ENCODE data around the gene PRICKLE4.

PRICKLE4 gene

GRCh38 chr6:41740366-41741162 lies 40.0 kb upstream of the PRICKLE4 start:
- H3K36me3 ChIP-seq (ENCODE audit: insufficient read depth, low read length) = no peaks in the 10 kb centered on the region
- H2AFZ ChIP-seq (ENCODE audit: low read length) = no peak overlapping the region
- no peak overlapping the region for H3K9ac ChIP-seq (ENCODE audit: low read depth, low read length, poor library complexity, severe bottlenecking)
- H3K27me3 ChIP-seq (ENCODE audit: insufficient read depth, low read length, poor library complexity, severe bottlenecking) = no peaks in the 10 kb centered on the region
- no peak for TF ChIP-seq CTCF (conservative IDR thresholded peaks at IDR 0.05; ENCODE audit: low read length)
- no peak for TF ChIP-seq EZH2phosphoT487 (IDR thresholded peaks at IDR 0.05; ENCODE audit: borderline replicate concordance)
- H3K9me2 ChIP-seq (replicated peaks; ENCODE audit: low read depth, low read length) = no peaks in the 10 kb centered on the region
- H3K79me2 ChIP-seq (ENCODE audit: insufficient read depth, low read length) = no peaks in the 10 kb centered on the region
- H3K9me3 ChIP-seq (ENCODE audit: insufficient read depth, low read depth, low read length) = no peaks in the 10 kb centered on the region
- H3F3A ChIP-seq (ENCODE audit: low read depth) = no peaks in the 10 kb centered on the region
- no peak overlapping the region for H3K4me2 ChIP-seq (ENCODE audit: low read depth, low read length, poor library complexity, severe bottlenecking)
- H4K20me1 ChIP-seq (ENCODE audit: insufficient read depth, low read length, poor library complexity, severe bottlenecking) = no peaks in the 10 kb centered on the region
- no peak overlapping the region for H3K4me3 ChIP-seq (ENCODE audit: low read length, poor library complexity, severe bottlenecking)
- H3K4me1 ChIP-seq (ENCODE audit: insufficient read depth, low read length, poor library complexity, severe bottlenecking) = peaks cover 5% of the 10 kb centered on the region

- no peaks in the 10 kb centered on the region for H3F3A ChIP-seq (ENCODE audit: low read depth)
- H3K79me2 ChIP-seq (ENCODE audit: insufficient read depth, low read length) = no peaks in the 10 kb centered on the region
- H3K4me2 ChIP-seq (ENCODE audit: low read depth, low read length, poor library complexity, severe bottlenecking) = no peak overlapping the region
- H4K20me1 ChIP-seq (ENCODE audit: insufficient read depth, low read length, poor library complexity, severe bottlenecking) = no peaks in the 10 kb centered on the region
- H2AFZ ChIP-seq (ENCODE audit: low read length) = no peak overlapping the region
- H3K4me3 ChIP-seq (ENCODE audit: low read length, poor library complexity, severe bottlenecking) = no peak overlapping the region
- H3K36me3 ChIP-seq (ENCODE audit: insufficient read depth, low read length) = no peaks in the 10 kb centered on the region
- no peaks in the 10 kb centered on the region for H3K27me3 ChIP-seq (ENCODE audit: insufficient read depth, low read length, poor library complexity, severe bottlenecking)
- no peaks in the 10 kb centered on the region for H3K4me1 ChIP-seq (ENCODE audit: insufficient read depth, low read length, poor library complexity, severe bottlenecking)
- TF ChIP-seq CTCF (conservative IDR thresholded peaks at IDR 0.05; ENCODE audit: low read length) = no peak
- no peaks in the 10 kb centered on the region for H3K9me3 ChIP-seq (ENCODE audit: insufficient read depth, low read depth, low read length)
- no peak overlapping the region for H3K9ac ChIP-seq (ENCODE audit: low read depth, low read length, poor library complexity, severe bottlenecking)
- no peaks in the 10 kb centered on the region for H3K9me2 ChIP-seq (replicated peaks; ENCODE audit: low read depth, low read length)
Observed at GRCh38 chr6:41741625-41742490, 38.7 kb upstream of the PRICKLE4 start.

GRCh38 chr6:41743406-41744235 lies 37.0 kb upstream of the PRICKLE4 start:
- H3K79me2 ChIP-seq (ENCODE audit: insufficient read depth, low read length) = no peaks in the 10 kb centered on the region
- no peaks in the 10 kb centered on the region for H3K4me1 ChIP-seq (ENCODE audit: insufficient read depth, low read length, poor library complexity, severe bottlenecking)
- no peaks in the 10 kb centered on the region for H3K27me3 ChIP-seq (ENCODE audit: insufficient read depth, low read length, poor library complexity, severe bottlenecking)
- no peak overlapping the region for H3K9ac ChIP-seq (ENCODE audit: low read depth, low read length, poor library complexity, severe bottlenecking)
- no peaks in the 10 kb centered on the region for H3F3A ChIP-seq (ENCODE audit: low read depth)
- no peak overlapping the region for H2AFZ ChIP-seq (ENCODE audit: low read length)
- no peak overlapping the region for H3K4me3 ChIP-seq (ENCODE audit: low read length, poor library complexity, severe bottlenecking)
- H3K4me2 ChIP-seq (ENCODE audit: low read depth, low read length, poor library complexity, severe bottlenecking) = no peak overlapping the region
- TF ChIP-seq CTCF (conservative IDR thresholded peaks at IDR 0.05; ENCODE audit: low read length) = no peak
- TF ChIP-seq EZH2phosphoT487 (IDR thresholded peaks at IDR 0.05; ENCODE audit: borderline replicate concordance) = no peak
- H3K36me3 ChIP-seq (ENCODE audit: insufficient read depth, low read length) = no peaks in the 10 kb centered on the region
- no peaks in the 10 kb centered on the region for H3K9me3 ChIP-seq (ENCODE audit: insufficient read depth, low read depth, low read length)
- H4K20me1 ChIP-seq (ENCODE audit: insufficient read depth, low read length, poor library complexity, severe bottlenecking) = no peaks in the 10 kb centered on the region
- no peaks in the 10 kb centered on the region for H3K9me2 ChIP-seq (replicated peaks; ENCODE audit: low read depth, low read length)
